GM20000 (cell line): Measurements from ENCODE around the gene OBSCN.

Experiments used
- DNase-seq: peaks from one replicate; pipeline ENCODE4 v3.0.0; 2012; ENCODE audit warnings: low spot score
- TF ChIP-seq, protein P1 (sequence below): IDR thresholded peaks from 2 replicates; pipeline ENCODE4 v1.5.1; 2012; ENCODE audit warnings: mild to moderate bottlenecking, control low read depth; ENCODE audit errors: extremely low read depth, missing control alignments

The OBSCN gene

DNA sequence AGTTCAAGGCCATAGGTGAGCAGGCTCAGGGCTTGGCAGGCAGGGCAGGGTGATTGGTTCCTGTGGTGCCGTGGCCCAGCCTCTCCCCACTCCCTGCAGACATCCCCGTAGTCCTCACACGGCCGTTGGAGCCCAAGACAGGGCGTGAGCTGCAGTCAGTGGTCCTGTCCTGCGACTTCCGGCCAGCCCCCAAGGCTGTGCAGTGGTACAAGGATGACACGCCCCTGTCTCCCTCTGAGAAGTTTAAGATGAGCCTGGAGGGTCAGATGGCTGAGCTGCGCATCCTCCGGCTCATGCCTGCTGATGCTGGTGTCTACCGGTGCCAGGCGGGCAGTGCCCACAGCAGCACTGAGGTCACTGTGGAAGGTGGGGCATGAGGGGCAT lies 71.9 kb downstream of the OBSCN start:
- TF ChIP-seq, protein P1, sequence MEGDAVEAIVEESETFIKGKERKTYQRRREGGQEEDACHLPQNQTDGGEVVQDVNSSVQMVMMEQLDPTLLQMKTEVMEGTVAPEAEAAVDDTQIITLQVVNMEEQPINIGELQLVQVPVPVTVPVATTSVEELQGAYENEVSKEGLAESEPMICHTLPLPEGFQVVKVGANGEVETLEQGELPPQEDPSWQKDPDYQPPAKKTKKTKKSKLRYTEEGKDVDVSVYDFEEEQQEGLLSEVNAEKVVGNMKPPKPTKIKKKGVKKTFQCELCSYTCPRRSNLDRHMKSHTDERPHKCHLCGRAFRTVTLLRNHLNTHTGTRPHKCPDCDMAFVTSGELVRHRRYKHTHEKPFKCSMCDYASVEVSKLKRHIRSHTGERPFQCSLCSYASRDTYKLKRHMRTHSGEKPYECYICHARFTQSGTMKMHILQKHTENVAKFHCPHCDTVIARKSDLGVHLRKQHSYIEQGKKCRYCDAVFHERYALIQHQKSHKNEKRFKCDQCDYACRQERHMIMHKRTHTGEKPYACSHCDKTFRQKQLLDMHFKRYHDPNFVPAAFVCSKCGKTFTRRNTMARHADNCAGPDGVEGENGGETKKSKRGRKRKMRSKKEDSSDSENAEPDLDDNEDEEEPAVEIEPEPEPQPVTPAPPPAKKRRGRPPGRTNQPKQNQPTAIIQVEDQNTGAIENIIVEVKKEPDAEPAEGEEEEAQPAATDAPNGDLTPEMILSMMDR = no peak
- DNase-seq = no peak

GRCh38 chr1:228280106-228280901 lies 72.5 kb downstream of the OBSCN start:
- TF ChIP-seq, protein P1 = no peak
- DNase-seq = no peak

- DNase-seq = no peak
- TF ChIP-seq, protein P1 = no peak
These were observed 73.2 kb downstream of the OBSCN start for GRCh38 chr1:228280961-228281591.

DNA sequence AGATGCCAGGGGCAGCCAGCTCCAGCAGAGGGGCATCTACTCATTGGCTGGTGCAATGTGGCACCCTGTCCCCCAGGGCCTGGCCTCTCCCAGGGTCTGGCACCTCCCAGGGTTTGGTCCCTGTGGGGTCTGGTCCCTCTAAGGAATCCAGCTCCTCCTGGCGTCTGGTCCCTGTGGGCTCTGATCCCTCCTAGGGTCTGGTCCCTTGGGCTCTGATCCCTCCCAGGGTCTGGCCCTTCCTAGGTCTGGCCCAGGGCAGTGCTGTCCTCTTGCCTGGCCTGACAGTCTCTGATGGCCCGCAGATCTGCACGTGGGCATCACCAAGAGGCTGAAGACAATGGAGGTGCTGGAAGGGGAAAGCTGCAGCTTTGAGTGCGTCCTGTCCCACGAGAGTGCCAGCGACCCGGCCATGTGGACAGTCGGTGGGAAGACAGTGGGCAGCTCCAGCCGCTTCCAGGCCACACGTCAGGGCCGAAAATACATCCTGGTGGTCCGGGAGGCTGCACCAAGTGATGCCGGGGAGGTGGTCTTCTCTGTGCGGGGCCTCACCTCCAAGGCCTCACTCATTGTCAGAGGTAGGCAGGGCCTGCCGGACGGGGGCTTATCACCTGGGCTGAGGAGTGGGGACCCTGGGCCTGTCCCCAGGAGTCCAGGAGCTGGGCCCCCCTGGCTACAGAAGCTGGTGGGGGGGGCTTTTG lies 73.9 kb downstream of the OBSCN start:
- DNase-seq = no peak
- TF ChIP-seq, protein P1 = no peak

GRCh38 chr1:228282329-228283042 lies 74.6 kb downstream of the OBSCN start:
- TF ChIP-seq, protein P1 = no peak
- no peak for DNase-seq

DNA sequence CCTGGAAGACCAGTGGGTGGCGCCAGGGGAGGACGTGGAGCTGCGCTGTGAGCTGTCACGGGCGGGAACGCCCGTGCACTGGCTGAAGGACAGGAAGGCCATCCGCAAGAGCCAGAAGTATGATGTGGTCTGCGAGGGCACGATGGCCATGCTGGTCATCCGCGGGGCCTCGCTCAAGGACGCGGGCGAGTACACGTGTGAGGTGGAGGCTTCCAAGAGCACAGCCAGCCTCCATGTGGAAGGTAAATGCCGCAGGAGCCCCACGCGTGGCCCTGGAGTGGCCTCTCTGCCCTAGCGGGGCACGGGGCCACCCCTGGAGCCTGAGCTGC lies 75.2 kb downstream of the OBSCN start:
- DNase-seq = no peak
- TF ChIP-seq, protein P1 = no peak
